B cell (primary cell): ENCODE measurements around the gene ADGRL2. TPM values are rescaled to one million over a fixed set of nuclear protein-coding genes. Genes with fewer than 3 reads are reported as not detected.
A peak's percentile ranks its signal among the peaks of the same experiment; 100 is the strongest.

Experiments used
- ATAC-seq: fragments of 200-7000 bp; cut with Tn5 transposase; one replicate; pipeline ENCODE4 v1.10.0; 2021; ENCODE audit warnings: low read depth, mild to moderate bottlenecking, moderate number of reproducible peaks, moderate library complexity
- CTCF ChIA-PET: fragments of 350-600 bp; sonication (Branson Sonifier 250); formaldehyde crosslinking; loops from one replicate; lab custom pipeline; 2021; ENCODE audit warnings: antibody characterized with exemption, inconsistent platforms; lab: Charles Lee
- POLR2A ChIA-PET: fragments of 350-600 bp; sonication (Branson Sonifier 250); formaldehyde crosslinking; loops from one replicate; lab custom pipeline; 2021; ENCODE audit warnings: antibody characterized with exemption; lab: Charles Lee
- DNase-seq: peaks from one replicate; pipeline ENCODE4 v3.0.0; 2013
- H2AFZ ChIP-seq: 2 replicates; pipeline ENCODE4 v1.6.1; 2012; ENCODE audit warnings: mild to moderate bottlenecking, low read depth, low read length; ENCODE audit not compliant: insufficient read depth, poor library complexity, severe bottlenecking
- H3K27ac ChIP-seq, 2 donors: 1 replicate in 1 of 2; 2 replicates in 1 of 2; pipeline ENCODE4 v1.5.1; 2012 to 2013; ENCODE audit warnings: low read length in 2 of 2, mild to moderate bottlenecking in 2 of 2, moderate library complexity in 1 of 2
- H3K27me3 ChIP-seq, 4 experiments: fragments of 200-600 bp in 1 of 4; sonication (generic) in 1 of 4; replicated peaks in 1 of 4; 1 replicate in 2 of 4; 2 replicates in 2 of 4; pipeline versions ENCODE4 v1.6.1 to v1.7.0; 2013 to 2016; ENCODE audit warnings: low read length in 3 of 4, mild to moderate bottlenecking in 2 of 4, mixed read lengths in 1 of 4, moderate library complexity in 1 of 4; ENCODE audit not compliant: insufficient read depth in 4 of 4, control insufficient read depth in 3 of 4; ENCODE audit errors: control extremely low read depth in 1 of 4
- H3K36me3 ChIP-seq, 2 experiments: replicated peaks in 1 of 2; 1 replicate in 1 of 2; 2 replicates in 1 of 2; pipeline versions ENCODE4 v1.6.1 to v1.7.1; 2013; ENCODE audit warnings: low read length in 1 of 2; ENCODE audit not compliant: insufficient read depth in 2 of 2, control insufficient read depth in 1 of 2; ENCODE audit errors: control extremely low read depth in 1 of 2, extremely low read depth in 1 of 2
- H3K4me1 ChIP-seq, 2 donors: fragments of 200-600 bp in 1 of 2; sonication (generic) in 1 of 2; 1 replicate in 1 of 2; 2 replicates in 1 of 2; pipeline versions ENCODE4 v1.5.1 to v1.6.1; 2013 to 2017; ENCODE audit warnings: low read length in 2 of 2; ENCODE audit not compliant: control insufficient read depth in 2 of 2, insufficient read depth in 2 of 2
- H3K4me2 ChIP-seq: replicated peaks from 2 replicates; pipeline ENCODE3; 2012; ENCODE audit warnings: mild to moderate bottlenecking, low read depth, low read length; ENCODE audit not compliant: poor library complexity, severe bottlenecking
- H3K4me3 ChIP-seq, 5 experiments: fragments of 200-600 bp in 1 of 5; sonication (generic) in 1 of 5; 1 replicate in 3 of 5; 2 replicates in 2 of 5; pipeline versions ENCODE4 v1.5.1 to v1.7.0; 2011 to 2016; ENCODE audit warnings: low read length in 4 of 5, mild to moderate bottlenecking in 4 of 5, low read depth in 2 of 5, control low read depth in 1 of 5, moderate library complexity in 1 of 5; ENCODE audit not compliant: insufficient read depth in 1 of 5; ENCODE audit errors: control extremely low read depth in 1 of 5, extremely low read depth in 1 of 5
- H3K79me2 ChIP-seq: fragments of 200-600 bp; sonication (generic); one replicate; pipeline ENCODE4 v1.6.0; 2016; ENCODE audit warnings: low read length; ENCODE audit not compliant: control insufficient read depth, insufficient read depth
- H3K9ac ChIP-seq: fragments of 200-600 bp; sonication (generic); 2 replicates; pipeline ENCODE4 v1.6.1; 2017; ENCODE audit warnings: mild to moderate bottlenecking, low read length, moderate library complexity
- H3K9me3 ChIP-seq, 3 donors: one replicate each; pipeline versions ENCODE4 v1.6.1 to v1.7.1; 2013; ENCODE audit warnings: low read length in 2 of 3; ENCODE audit not compliant: control insufficient read depth in 2 of 3, insufficient read depth in 1 of 3; ENCODE audit errors: control extremely low read depth in 1 of 3
- H4K20me1 ChIP-seq: 2 replicates; pipeline ENCODE4 v1.6.0; 2012; ENCODE audit warnings: mild to moderate bottlenecking, low read length; ENCODE audit not compliant: insufficient read depth, control insufficient read depth, poor library complexity, severe bottlenecking
- H3K27ac Mint-ChIP-seq: one replicate; pipeline ENCODE4 v1.8.0; 2021; ENCODE audit warnings: mixed read lengths
- H3K27me3 Mint-ChIP-seq: one replicate; pipeline ENCODE4 v1.8.0; 2021; ENCODE audit warnings: mixed read lengths
- H3K4me1 Mint-ChIP-seq: one replicate; pipeline ENCODE4 v1.8.0; 2021; ENCODE audit warnings: mixed read lengths
- H3K4me3 Mint-ChIP-seq: one replicate; pipeline ENCODE4 v1.8.0; 2021; ENCODE audit warnings: mixed read lengths
- H3K9me3 Mint-ChIP-seq: one replicate; pipeline ENCODE4 v1.8.0; 2022; ENCODE audit warnings: mixed read lengths; ENCODE audit not compliant: insufficient read depth
- EZH2 ChIP-seq: IDR thresholded peaks from 2 replicates; pipeline ENCODE4 v1.6.1; 2012; ENCODE audit warnings: borderline replicate concordance, low read depth, mild to moderate bottlenecking, moderate library complexity, low read length; ENCODE audit not compliant: insufficient read depth, poor library complexity, severe bottlenecking
- WGBS: methylation state at CpG from one replicate; pipeline ENCODE4 v1.1.5; 2013; ENCODE audit warnings: missing lambda C conversion rate; ENCODE audit not compliant: insufficient coverage; 5-methylcytosine and 5-hydroxymethylcytosine counted together
- intact Hi-C: fragments of 100-400 bp; cut with micrococcal nuclease; formaldehyde crosslinking; loops from one replicate; pipeline ENCODE4 v1.10.0; 2022
- polyA plus RNA-seq: library from polyadenylated mRNA; depleted of rRNA; stranded (reverse); fragments of >200 nt; gene quantifications from 2 replicates; pipeline ENCODE4 v1.2.3, GENCODE V29; 2012
- total RNA-seq, 2 donors: library from RNA; stranded (reverse); fragments of 120-200 nt in 1 of 2; gene quantifications; 1 replicate in 1 of 2; 2 replicates in 1 of 2; pipeline versions ENCODE4 v1.2.3 to v1.2.4, GENCODE V29; 2013 to 2022
- TF ChIP-seq, protein P1 (sequence below): fragments of 200-600 bp; IDR thresholded peaks from one replicate; pipeline ENCODE4 v1.8.0; 2022; ENCODE audit warnings: antibody characterized with exemption, mild to moderate bottlenecking

Gene ADGRL2
- total and polyA plus RNA-seq, 2 donors (not counting 1 experiment from before 2014, with no cell fraction given) = not detected

DNA sequence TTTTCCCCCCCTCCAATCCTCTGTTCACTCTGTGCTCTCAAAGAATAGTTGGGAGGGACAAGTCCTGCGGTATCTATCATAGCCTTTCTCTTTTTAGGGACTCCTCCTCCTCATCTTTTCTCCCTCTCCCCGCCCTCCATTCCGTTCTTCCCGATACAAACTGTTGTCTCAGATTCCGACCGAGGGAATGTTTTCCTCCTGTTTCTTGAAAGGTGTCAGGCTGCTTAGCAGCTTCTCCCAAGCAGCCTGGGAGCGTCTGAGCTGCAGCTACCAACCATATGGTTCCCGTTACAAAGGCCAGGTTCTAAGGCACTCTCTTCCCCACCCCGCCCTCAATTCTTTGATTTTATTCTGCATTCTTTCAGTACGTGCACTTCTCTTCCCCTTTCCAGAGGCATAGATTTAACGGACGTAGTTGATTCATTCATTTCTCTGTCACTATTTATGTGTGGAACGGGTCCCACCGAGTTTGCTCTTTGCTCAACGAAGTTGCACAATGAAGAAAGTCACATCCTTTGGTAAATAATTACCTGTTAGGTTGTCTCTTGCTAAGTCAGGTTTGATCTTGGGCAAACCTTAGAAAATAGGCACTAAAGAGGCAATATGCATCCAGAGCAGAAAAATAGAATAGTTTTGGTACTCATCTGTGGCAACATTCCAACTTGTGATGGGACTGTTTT lies 2.8 kb downstream of the ADGRL2 start:
- 13% methylated on average over 9 of the region's 15 CpGs for WGBS
- ChIA-PET CTCF (no interaction called here), POLR2A (no interaction called here)
- peaks cover 8% of the 10 kb centered on the region for H3K4me1 Mint-ChIP-seq
- DNase-seq (no peak), ATAC-seq (no peak)
- H3K4me2 ChIP-seq = no peak overlapping the region
- H3K27me3 Mint-ChIP-seq = peaks cover 35% of the 10 kb centered on the region
- intact Hi-C loops = no loop called here
- H3K27ac ChIP-seq = no peak overlapping the region
- H3K27ac Mint-ChIP-seq = no peak overlapping the region
- H3K36me3 ChIP-seq = no peaks in the 10 kb centered on the region
- no peak overlapping the region for H3K9ac ChIP-seq
- no peaks in the 10 kb centered on the region for H4K20me1 ChIP-seq
- H3K4me1 ChIP-seq = peaks cover 8 to 18% of the 10 kb centered on the region in 2 donors
- peak overlapping the region; percentile 56 for H3K4me3 Mint-ChIP-seq
- no peak for TF ChIP-seq EZH2
- TF ChIP-seq, protein P1, sequence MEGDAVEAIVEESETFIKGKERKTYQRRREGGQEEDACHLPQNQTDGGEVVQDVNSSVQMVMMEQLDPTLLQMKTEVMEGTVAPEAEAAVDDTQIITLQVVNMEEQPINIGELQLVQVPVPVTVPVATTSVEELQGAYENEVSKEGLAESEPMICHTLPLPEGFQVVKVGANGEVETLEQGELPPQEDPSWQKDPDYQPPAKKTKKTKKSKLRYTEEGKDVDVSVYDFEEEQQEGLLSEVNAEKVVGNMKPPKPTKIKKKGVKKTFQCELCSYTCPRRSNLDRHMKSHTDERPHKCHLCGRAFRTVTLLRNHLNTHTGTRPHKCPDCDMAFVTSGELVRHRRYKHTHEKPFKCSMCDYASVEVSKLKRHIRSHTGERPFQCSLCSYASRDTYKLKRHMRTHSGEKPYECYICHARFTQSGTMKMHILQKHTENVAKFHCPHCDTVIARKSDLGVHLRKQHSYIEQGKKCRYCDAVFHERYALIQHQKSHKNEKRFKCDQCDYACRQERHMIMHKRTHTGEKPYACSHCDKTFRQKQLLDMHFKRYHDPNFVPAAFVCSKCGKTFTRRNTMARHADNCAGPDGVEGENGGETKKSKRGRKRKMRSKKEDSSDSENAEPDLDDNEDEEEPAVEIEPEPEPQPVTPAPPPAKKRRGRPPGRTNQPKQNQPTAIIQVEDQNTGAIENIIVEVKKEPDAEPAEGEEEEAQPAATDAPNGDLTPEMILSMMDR = no peak
- H3K9me3 ChIP-seq = peaks cover 0 to 4% (median 0%) of the 10 kb centered on the region in 3 donors
- peak overlapping the region; percentile 19 for H2AFZ ChIP-seq
- peaks cover 0 to 22% (median 17%) of the 10 kb centered on the region in 4 experiments for H3K27me3 ChIP-seq
- no peaks in the 10 kb centered on the region for H3K79me2 ChIP-seq
- no peaks in the 10 kb centered on the region for H3K9me3 Mint-ChIP-seq
- H3K4me3 ChIP-seq = no peak overlapping the region

DNA sequence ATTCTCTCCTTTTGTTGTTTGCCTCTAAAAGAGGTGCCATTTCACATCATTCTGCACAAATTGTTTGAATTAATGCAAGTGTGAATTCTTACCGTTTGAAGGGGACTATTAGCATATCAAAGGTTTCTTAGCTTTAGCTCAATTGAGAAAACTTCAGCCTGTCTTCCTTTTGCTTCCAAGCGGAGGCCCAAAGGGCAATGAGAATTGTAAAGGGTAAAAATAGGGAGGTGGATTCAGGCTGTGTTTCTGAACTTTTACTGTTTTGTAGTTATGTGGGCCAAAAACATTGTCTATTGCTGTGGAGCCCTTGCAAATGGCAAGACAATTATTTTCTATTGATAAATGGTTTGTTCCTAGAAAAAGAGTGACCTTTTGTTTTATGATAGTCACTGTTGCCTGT lies 3.6 kb downstream of the ADGRL2 start:
- ATAC-seq (no peak), DNase-seq (no peak)
- no peak for TF ChIP-seq EZH2
- TF ChIP-seq, protein P1 = no peak
- CTCF ChIA-PET = no interaction called here
- Histone ChIP-seq H3K36me3 (no peaks in the 10 kb centered on the region), H2AFZ (no peak overlapping the region), H3K4me3 (no peak overlapping the region), H3K27ac (no peak overlapping the region), H3K79me2 (no peaks in the 10 kb centered on the region), H3K27me3 (peaks cover 0 to 20% (median 14%) of the 10 kb centered on the region in 4 experiments), H3K4me1 (peaks cover 8 to 18% of the 10 kb centered on the region in 2 donors), H3K9me3 (peaks cover 0 to 4% (median 0%) of the 10 kb centered on the region in 3 donors), H3K4me2 (no peak overlapping the region), H3K9ac (no peak overlapping the region), H4K20me1 (no peaks in the 10 kb centered on the region)
- POLR2A ChIA-PET = no interaction called here
- Mint-ChIP-seq H3K4me3 (no peak overlapping the region), H3K4me1 (peaks cover 8% of the 10 kb centered on the region), H3K27me3 (peaks cover 30% of the 10 kb centered on the region), H3K27ac (no peak overlapping the region), H3K9me3 (no peaks in the 10 kb centered on the region)
- no CpG with 5 or more reads among the region's 2 CpGs for WGBS
- intact Hi-C loops = no loop called here
